CD4-positive, alpha-beta T cell treated with Interleukin-21 for 1 hour (primary cell): ENCODE measurements around the gene ARPC2.

Experiments used
- DNase-seq: peaks from one replicate; pipeline ENCODE4 v3.0.0-alpha.2; 2020

Gene ARPC2

DNA sequence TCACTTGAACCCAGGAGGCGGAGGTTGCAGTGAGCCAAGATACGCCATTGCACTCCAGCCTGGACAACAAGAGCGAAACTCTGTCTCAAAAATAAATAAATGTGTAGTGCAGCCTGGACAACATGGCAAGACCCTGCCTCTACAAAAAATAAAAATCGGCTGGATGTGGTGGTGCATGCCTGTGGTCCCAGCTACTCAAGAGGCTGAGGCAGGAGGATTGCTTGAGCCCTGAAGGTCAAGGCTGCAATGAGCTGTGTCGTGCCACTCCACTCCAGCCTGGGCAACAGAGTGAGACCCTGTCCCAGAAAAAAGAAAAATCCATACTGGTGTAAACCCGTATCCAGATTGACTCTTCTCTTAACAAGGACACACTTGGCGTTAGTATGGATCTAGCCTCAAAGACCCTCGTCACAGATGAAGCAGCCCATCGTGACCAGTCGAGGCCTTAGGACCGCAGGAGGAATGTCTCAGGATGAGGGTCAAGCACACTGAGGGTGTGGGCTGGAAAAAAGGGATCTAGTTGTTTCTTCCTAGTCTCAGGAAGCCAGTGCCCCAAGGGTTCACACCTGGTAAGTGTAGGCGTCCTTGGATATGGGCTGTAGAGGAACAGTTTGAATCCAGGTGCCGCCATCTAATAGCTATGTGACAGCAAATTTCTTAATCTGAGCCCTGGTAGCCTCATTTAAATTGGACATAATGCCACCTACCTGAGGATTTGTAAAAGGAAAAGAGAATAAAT lies 39.8 kb downstream of the ARPC2 start:
- DNase-seq, result no peak

DNA sequence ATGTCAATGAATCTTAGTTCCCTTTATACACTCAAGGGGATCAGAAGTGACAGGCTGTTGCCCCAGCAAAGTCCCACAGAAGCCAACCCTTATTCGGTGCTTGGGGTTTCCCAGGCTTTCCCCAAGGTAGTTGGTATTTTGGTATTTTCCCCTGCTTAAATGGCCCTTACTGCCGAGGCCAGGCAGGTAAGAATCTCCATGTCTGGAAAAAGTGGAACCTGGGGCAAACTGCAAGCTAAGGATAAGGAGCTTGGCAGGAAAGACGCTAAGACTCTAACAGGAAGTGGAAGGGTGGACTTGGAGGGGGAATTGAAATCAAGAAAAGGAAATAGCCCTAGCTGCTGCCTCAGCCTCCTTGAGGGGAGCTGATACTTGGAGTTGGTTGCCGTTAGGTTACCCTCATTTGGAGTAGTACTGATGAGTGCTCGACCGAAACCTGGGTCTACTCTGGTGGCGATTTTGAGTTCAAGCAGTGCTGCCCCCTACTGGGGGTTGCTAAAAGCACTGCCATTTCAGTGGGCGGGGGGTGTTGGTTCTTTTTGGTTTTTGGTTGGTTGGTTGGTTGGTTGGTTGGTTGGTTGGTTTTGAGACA lies 40.5 kb downstream of the ARPC2 start:
- DNase-seq, result peak; percentile 79

DNA sequence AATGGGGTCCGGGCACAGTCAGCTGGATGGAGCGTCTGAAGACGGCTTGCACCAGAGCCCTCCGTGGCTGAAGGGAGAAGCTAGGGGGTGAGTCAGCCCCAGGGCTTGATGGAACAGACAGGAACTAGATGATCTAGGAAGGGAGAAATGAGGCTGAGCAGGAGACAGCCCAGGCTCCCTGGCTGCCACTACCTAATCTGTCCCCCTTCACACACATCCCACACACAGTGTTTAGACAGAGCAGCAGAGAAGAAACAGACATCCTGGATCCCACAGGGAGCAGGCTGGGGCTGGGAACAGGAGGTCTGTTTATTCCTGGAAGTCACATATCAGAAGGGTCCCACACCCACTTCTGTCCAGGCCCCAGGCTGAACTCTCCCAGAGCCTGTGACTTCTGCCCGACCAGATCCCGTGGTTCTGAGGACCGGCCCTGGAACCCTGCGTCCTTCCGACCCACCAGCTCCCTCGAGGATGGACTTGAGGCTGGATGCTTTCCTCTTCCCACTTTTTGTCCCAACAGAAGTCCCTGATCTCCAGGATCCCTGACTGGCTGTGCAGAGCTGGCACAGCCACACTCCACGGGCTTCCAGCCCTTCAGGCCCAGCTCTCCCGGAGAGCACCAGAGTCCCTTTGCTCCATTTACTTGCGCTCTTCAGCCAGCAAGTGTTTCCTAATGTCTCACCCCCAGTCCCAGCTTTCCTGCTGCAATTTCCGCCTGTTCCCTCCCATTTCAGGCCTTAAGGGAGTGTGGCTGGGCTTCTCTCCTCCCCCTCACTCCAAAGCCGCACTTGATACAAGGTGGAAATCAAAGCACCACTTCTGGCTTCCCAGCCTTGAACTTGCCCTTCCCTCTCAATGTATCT lies 42.3 kb downstream of the ARPC2 start:
- no peak for DNase-seq

DNA sequence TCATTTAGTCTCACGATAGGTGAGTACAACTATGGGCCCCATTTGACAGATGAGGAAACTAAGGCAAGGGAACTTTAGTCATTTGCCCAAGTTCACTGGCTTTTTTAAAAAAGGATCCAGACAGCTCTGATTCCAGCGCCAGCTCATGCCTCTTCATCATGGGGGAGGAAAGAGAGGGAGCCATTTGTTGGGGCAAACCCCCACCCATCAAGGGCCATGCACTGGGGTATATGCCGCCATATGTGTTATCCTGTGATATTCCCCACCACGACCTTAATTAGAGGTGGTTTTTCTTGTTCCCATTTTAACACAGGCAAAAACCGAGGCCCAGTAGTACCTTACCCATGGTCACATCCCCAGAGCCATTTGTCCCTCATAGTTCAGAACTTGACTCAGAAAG lies 43.2 kb downstream of the ARPC2 start:
- no peak for DNase-seq

DNA sequence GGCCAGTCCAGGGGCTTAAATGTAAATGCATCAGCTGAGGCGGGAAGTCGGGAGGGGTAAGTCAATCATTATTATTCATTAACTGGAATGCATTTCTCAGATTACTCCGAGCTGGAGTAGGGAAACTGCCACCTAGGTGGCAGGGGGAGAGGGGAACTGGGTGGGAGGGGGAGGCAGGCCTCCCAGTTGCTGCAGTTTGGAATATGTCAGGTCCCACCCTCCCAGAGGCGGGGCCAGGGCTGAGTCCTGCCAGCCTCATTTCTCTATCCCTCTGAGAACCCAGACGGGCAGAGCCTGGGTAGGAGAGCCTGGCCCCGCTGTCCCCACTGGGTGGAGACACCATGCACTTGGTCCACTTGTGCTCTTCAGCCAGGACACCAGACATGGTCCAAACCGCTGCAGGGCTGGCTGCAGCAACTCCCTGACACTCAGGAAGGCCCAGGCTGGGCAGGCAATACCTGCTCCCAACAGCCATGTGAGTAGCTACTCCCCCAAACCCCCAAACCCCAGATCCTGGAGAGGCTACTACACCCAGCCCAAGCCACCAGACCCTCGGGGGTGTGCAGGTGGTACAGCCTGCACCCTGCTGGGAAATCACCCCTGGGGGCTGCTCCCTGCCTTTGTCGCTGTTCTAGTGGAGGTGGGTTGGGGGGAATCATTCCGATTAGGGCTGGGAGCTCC lies 43.9 kb downstream of the ARPC2 start, which contains the start of gene GPBAR1:
TSS of gene GPBAR1 (plus strand) at position 274 of the 681 bp plus-strand sequence. CDS start 1,710 bp downstream, outside the sequence.
- no peak for DNase-seq

DNA sequence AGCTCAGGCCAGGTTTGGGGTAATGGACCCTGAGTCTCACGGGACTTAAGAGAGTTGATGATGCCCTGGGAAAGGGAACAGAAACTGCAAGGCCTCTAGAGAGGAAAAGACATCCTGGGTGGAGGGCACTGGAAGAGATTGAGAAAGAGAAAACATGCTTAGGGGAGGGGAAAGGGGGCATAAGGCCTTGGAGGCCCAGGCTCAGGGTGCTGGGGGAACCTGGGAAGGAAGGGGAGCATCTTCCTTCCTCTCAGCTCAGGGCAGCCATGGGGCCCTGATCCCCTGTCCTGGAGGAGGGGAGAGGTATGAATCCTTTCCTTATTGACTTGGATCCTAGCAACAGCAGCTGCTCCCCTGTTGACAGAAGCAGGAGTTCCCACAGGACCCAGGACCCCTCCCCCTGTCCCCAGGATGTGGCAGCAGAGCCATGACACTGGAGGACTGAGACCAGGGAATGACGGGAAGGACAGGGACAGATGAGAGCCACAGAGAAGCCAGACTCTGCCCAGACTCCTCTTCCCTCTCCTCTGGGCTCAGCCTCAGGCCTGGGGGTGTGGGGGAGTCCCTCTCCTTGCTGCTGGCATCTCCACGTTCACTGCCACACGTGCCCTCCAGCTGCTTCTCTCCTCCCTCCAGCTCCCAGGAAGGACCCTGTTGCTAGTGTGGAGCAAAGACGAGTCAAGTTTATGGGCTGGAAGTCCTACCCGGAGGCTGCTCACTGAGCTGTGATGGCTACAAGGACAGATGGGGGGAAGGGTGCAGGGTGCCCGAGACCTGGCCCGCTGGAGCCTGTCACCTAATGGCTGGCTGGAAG lies 44.6 kb downstream of the ARPC2 start:
- no peak for DNase-seq

DNA sequence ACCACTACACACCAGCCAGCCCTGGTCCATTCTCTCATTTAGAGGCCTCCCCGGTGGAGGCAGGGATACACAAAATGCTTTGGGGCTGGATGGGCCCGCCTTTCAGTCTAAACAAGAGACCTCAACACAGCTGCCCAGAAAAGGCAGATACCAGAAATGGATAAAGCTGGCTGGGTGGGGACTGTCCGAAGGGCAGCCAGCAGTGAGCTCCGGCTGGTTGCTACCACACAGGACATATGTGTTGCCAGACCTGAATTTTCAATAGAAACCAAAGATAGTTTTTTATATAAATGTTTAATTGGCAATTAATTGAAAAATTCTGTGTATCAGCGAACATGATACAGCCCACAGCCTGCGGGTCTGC lies 45.2 kb downstream of the ARPC2 start:
- no peak for DNase-seq

DNA sequence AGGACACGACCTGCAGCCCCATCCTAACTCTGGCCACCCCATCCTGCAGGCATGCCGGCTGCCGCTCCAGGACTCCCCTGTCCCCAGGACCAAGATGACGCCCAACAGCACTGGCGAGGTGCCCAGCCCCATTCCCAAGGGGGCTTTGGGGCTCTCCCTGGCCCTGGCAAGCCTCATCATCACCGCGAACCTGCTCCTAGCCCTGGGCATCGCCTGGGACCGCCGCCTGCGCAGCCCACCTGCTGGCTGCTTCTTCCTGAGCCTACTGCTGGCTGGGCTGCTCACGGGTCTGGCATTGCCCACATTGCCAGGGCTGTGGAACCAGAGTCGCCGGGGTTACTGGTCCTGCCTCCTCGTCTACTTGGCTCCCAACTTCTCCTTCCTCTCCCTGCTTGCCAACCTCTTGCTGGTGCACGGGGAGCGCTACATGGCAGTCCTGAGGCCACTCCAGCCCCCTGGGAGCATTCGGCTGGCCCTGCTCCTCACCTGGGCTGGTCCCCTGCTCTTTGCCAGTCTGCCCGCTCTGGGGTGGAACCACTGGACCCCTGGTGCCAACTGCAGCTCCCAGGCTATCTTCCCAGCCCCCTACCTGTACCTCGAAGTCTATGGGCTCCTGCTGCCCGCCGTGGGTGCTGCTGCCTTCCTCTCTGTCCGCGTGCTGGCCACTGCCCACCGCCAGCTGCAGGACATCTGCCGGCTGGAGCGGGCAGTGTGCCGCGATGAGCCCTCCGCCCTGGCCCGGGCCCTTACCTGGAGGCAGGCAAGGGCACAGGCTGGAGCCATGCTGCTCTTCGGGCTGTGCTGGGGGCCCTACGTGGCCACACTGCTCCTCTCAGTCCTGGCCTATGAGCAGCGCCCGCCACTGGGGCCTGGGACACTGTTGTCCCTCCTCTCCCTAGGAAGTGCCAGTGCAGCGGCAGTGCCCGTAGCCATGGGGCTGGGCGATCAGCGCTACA lies 45.9 kb downstream of the ARPC2 start:
- no peak for DNase-seq

DNA sequence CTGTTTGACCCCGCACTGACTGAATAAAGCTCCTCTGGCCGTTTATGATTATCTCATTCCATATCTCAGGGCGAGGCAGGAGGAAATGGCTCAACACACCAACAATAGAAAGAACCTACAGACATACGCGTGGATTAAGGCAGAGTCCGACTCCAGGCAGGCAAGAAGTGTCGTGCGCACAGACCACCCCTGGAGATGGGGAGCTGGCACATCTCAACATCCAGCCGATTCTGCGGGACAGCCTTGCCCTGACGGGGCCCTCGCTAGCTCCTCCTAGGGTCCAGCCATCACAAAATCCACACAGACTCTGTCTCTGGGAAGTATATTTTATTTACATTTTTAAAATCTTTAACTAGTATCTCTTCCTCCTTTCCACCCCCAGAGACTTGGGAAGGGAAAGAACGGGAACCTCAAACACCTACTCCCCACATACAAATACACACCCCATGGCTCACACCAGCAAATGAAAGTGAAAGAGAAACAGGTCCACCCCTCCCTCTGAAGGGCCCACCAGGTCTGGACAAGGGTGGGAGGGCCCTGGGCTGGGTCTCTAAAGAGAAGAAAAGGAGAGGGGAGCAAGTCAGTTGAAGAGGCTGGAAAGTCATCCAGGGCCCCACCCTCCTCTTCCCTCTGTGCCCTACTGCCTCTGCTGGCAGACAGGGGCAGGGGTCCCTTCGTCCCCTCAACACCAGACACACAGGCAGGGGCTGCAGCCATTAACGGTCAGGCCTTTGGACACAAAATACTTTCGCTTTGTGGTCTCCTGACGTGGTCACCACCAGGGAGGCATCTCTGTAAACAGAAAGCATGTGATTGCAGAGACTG lies 47.0 kb downstream of the ARPC2 start:
- DNase-seq, result peak; percentile 18

DNA sequence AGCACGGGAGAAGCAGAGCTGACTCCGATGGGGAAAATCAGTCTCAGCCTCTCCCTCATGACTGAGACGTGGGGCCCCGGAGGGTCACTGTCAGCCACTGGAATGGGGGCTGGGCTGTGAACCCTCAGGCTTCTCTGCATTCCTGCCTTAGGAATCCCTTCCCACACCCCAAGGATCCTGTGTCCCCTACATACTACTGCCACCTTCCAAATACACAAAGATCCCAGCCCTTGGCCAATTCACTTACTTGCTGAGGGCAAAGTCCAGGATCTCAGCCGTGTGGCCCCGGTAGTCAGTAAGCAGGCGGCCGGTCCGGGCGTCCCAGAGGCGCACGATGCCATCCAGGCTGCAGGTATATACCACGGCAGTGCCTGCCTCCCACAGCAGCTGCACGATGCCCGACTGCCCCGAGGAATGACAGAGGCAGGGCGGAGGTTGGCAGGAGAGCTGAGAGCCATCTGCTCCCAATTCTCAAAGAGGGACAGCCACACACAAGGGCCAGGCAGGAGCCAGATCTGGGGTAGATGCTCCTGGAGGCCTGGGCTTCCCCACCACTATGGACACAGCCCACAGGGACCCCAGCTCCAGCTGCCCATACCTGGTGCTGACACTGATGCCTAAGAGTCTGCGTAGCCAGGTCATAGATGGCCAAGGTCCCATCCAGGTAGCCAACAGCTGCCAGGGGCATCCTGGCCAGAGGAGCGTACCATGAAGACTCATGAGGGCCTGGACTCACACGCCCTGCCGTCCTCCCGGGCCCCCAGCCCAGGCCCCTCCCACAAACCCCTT lies 48.0 kb downstream of the ARPC2 start:
- DNase-seq, result no peak

DNA sequence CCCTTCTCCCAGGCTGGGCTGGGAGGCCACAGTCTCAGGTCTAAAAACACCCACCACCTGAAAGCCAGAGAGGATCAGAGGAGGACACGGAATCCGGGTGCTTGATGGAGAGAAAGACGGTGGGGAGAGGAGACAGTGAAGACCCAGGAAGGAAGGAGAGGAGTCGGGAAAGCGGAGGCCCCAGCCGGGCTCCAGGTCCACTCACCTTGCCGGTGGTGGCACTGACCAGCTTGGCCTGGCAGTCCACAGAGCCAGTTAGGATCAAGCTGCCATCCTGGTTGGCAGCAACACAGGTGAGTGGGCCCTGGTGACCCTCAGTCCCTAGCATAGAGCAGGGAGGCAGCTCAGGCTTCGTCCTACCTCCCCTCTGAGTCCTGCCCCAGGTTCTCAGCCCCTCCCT lies 48.6 kb downstream of the ARPC2 start:
- no peak for DNase-seq

DNA sequence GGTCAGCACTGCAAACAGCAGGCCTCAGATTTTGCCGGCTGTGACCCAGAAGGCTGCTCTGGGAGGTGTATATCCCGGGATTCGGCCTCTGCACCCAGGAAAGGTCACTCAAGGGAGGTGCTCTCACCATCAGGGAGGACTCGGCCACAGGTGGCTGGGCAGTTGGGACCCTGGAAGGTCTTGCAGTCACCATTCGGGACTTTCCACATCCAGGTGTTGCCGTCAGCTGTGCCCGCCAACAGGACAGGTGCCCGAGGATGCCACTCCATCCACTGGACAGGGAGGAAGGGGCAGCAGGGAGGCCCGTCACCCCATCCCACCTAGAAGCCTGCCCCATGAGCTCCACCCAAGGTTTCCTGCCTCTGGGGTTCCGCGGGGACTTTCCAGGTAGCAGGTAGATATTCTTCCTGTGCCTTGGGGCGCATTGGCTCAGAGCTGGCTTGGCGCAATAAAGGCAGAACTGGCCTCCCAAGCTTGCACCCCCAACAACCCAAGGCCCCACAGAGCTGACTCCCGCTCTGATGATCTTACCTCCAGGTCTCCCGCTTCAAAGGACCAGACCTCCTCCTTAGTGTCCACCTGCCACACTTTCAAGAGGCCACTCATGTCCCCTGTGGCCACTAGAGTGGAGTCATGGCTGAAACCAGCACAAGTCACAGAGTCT lies 49.5 kb downstream of the ARPC2 start:
- no peak for DNase-seq

DNA sequence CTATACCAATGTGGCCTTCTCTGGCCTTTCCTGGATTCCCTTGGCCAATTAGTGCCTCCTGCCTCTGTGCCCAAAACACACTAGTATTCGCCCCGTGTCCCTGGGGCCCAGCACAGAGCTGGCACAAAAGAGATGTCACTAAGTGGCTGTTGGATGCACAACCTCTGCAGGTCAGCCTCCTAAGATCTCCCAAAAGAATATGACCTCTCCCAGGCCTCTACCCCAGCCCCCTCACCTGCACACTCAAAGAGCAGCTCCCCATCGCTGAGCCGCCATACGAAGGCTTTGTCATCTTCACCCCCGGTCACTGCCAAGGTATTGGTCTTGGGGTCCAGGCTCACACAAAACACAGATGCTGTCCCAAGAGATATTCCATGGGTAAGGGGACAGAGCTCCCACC lies 50.3 kb downstream of the ARPC2 start:
- no peak for DNase-seq

DNA sequence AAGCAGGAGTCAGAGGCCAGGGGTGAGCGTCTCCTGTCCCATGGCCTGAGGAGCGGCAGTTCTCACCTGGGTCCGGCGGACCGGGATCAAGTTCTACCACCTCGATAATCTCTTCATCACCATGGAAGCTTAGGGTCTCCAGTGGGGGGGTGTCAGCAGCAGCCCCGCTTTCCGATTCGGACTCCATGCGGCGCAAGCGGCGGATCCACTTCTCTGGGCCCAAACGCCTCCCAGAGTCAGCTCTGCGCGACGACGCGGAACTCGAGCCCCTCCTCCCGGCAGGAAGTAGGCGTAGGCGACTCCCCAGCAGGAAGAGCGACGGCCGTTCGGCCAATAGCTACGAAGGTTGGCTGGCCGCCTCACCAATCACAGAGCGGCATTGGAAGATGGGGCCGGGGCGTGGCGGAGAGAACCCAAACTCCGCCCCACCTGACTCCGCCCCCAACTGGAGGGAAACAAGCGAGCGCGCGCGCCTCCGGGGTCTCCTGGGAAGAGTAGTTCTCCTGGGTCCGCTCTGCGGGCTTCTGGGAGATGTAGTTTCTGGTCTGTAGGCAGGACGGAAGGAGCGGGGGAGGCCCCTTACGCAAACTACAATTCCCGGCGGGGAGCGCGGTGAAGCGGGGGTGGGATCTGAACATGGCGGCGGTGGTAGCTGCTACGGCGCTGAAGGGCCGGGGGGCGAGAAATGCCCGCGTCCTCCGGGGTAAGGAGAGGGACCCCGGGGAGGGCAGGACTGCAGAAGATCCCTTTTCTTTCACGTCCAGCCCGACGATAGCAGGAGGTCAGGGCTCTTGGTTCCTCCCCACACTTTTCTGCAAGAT lies 53.1 kb downstream of the ARPC2 start, which contains the start of the genes AAMP and PNKD:
TSS of gene AAMP (minus strand) at position 238 of the 821 bp plus-strand sequence. CDS start at position 187, 51 bp downstream.
TSS of gene PNKD (plus strand) at position 620 of the 821 bp plus-strand sequence. CDS start at position 637, 17 bp downstream.
- DNase-seq, result peak; percentile 100

DNA sequence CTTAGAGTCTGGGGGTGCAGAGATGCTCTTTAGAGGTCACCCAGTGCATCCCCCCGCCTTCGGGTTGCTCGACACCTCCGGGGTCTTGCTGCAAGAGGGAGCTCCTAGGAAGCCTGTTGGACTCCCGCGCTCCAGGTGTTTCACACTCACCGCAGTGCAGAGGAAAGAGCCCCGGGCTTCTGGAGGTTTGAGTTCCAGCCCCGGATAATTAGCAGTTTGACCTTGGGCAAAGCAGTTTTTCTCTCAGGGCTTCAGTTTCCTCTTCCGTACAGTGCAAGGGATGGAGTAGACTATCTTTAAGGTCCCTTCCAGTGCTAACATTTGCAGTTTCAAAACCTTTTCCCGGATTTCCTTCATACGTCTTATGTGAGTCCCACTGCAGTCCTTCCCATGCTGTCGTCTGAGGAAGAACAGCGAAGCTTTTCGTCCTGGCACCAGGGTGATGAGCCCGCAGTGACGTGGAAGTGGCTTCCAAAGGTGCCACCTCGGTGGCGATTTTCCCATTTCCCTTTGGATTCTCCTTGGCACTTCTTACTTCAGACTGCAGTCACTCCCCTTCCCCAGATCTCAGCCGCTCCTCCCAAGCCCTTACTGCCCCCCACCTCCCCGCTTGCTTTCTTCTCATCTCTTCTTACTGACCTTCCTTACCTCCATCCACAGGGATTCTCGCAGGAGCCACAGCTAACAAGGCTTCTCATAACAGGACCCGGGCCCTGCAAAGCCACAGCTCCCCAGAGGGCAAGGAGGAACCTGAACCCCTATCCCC lies 53.9 kb downstream of the ARPC2 start:
- no peak for DNase-seq

DNA sequence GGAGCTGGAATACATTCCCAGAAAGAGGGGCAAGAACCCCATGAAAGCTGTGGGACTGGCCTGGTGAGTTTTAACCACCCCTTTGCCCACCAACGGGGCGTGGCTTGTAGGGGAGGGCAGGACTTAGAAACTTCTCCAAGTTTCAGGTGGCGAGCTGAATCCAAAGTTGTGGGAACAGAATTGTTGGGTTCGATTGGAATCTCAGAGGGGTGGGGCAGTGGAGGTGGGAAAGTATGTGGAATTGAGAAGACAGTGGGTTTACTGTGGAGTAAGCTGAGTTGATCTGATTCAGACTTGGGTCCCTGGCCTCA lies 54.5 kb downstream of the ARPC2 start:
- no peak for DNase-seq
